MCF 10A (cell line): ENCODE data around the gene COLEC11. TPM values are rescaled to one million over a fixed set of nuclear protein-coding genes. Genes with fewer than 3 reads are reported as not detected.
A peak's percentile ranks its signal among the peaks of the same experiment; 100 is the strongest.

Experiments
- BruUV-seq: library from RNA; stranded (reverse); fragments of 400-500 nt; replicated peaks from 2 replicates; lab custom pipeline; 2021; lab: Mats Ljungman, UMichigan
- CTCF ChIA-PET: fragments of 300-600 bp; sonication (Branson Sonifier 250); formaldehyde crosslinking; extraction: SDS; loops from one replicate; lab custom pipeline; 2021; ENCODE audit warnings: antibody characterized with exemption, inconsistent platforms; lab: Yijun Ruan, JAX
- POLR2A ChIA-PET: fragments of 300-600, 350-650 bp; sonication (Branson Sonifier 250); formaldehyde crosslinking; extraction: SDS; loops from one replicate; lab custom pipeline; 2020; ENCODE audit warnings: antibody characterized with exemption, inconsistent platforms; lab: Yijun Ruan, JAX
- DNase-seq: peaks from one replicate; pipeline ENCODE4 v3.0.0-alpha.2; 2018; ENCODE audit not compliant: unreplicated experiment
- H3K27ac Mint-ChIP-seq: one replicate; pipeline ENCODE4 v1.8.0; 2022; ENCODE audit warnings: mild to moderate bottlenecking, low read depth, mixed read lengths; ENCODE audit not compliant: unreplicated experiment
- H3K27me3 Mint-ChIP-seq: one replicate; pipeline ENCODE4 v1.8.0; 2022; ENCODE audit warnings: mixed read lengths; ENCODE audit not compliant: insufficient read depth, unreplicated experiment
- H3K36me3 Mint-ChIP-seq: one replicate; pipeline ENCODE4 v1.8.0; 2022; ENCODE audit warnings: mild to moderate bottlenecking, moderate library complexity, mixed read lengths; ENCODE audit not compliant: insufficient read depth, unreplicated experiment
- H3K4me1 Mint-ChIP-seq: one replicate; pipeline ENCODE4 v1.8.0; 2022; ENCODE audit warnings: mixed read lengths; ENCODE audit not compliant: insufficient read depth, unreplicated experiment
- H3K4me3 Mint-ChIP-seq: one replicate; pipeline ENCODE4 v1.8.0; 2022; ENCODE audit warnings: mild to moderate bottlenecking, moderate library complexity, mixed read lengths; ENCODE audit not compliant: unreplicated experiment
- H3K9me3 Mint-ChIP-seq: one replicate; pipeline ENCODE4 v1.8.0; 2022; ENCODE audit warnings: mixed read lengths; ENCODE audit not compliant: unreplicated experiment
- CTCF ChIP-seq: fragments of 200-600 bp; IDR thresholded peaks from one replicate; pipeline ENCODE4 v1.8.0; 2022; ENCODE audit warnings: antibody characterized with exemption, mild to moderate bottlenecking; ENCODE audit not compliant: unreplicated experiment
- intact Hi-C: fragments of 100-400 bp; cut with micrococcal nuclease; formaldehyde crosslinking; loops from 2 replicates; pipeline ENCODE4 v1.14.1; 2022
- total RNA-seq: library from RNA; stranded (reverse); gene quantifications from 2 replicates; pipeline ENCODE4 v1.2.3, GENCODE V29; 2022

Gene COLEC11
- total RNA-seq, 1 experiment from 2014 or later = not detected

- no TSS peak for BruUV-seq
Observed at GRCh38 chr2:3578987-3579386, 15.9 kb upstream of the COLEC11 start.

GRCh38 chr2:3580449-3580848, 14.5 kb upstream of the COLEC11 start:
- ChIA-PET POLR2A (interaction anchor here (0.5 to 1.1 kb wide), 3 partner anchors 39 to 62 kb away, joined by 3 read pairs; no protein-coding TSS in a partner anchor), CTCF (interaction anchor here (0.5 to 1.5 kb wide), 2 partner anchors 62 to 72 kb away, joined by 3 read pairs; no protein-coding TSS in a partner anchor)
- intact Hi-C loops = no loop called here
- TF ChIP-seq CTCF = no peak
- H3K9me3 Mint-ChIP-seq = no peaks in the 10 kb centered on the region
- no peak overlapping the region for H3K4me3 Mint-ChIP-seq
- no peak for DNase-seq
- H3K4me1 Mint-ChIP-seq = peaks cover 34% of the 10 kb centered on the region
- peaks cover 89% of the 10 kb centered on the region for H3K36me3 Mint-ChIP-seq
- BruUV-seq = no TSS peak
- no peaks in the 10 kb centered on the region for H3K27me3 Mint-ChIP-seq
- no peak overlapping the region for H3K27ac Mint-ChIP-seq

More at GRCh38 chr2:3578987-3579386, 15.9 kb upstream of the COLEC11 start:
- ChIA-PET CTCF (interaction anchor here (0.6 to 1.9 kb wide), 6 partner anchors 14 to 73 kb away, joined by 3 to 22 read pairs (median 3); no protein-coding TSS in a partner anchor), POLR2A (interaction anchor here (0.6 to 1.9 kb wide), 9 partner anchors 22 to 877 kb away, joined by 3 to 12 read pairs (median 3); partner anchors contain the start of genes ADI1 and TRAPPC12)
- Mint-ChIP-seq H3K4me3 (peak overlapping the region; percentile 85), H3K9me3 (no peaks in the 10 kb centered on the region), H3K27me3 (no peaks in the 10 kb centered on the region), H3K36me3 (peaks cover 89% of the 10 kb centered on the region), H3K4me1 (peaks cover 34% of the 10 kb centered on the region), H3K27ac (peak overlapping the region; percentile 43)
- intact Hi-C loops = no loop called here
- no peak for TF ChIP-seq CTCF
- no peak for DNase-seq

- ChIA-PET CTCF (no interaction called here), POLR2A (interaction anchor here (1.1 kb wide), 1 partner anchor 39 kb away, joined by 3 read pairs; no protein-coding TSS in a partner anchor)
- Mint-ChIP-seq H3K27ac (no peak overlapping the region), H3K27me3 (no peaks in the 10 kb centered on the region), H3K36me3 (peaks cover 77% of the 10 kb centered on the region), H3K4me3 (no peak overlapping the region), H3K4me1 (peaks cover 34% of the 10 kb centered on the region), H3K9me3 (no peaks in the 10 kb centered on the region)
- DNase-seq = no peak
- no peak for TF ChIP-seq CTCF
- no TSS peak for BruUV-seq
- intact Hi-C loops = no loop called here
Observed at GRCh38 chr2:3581367-3582262, 13.3 kb upstream of the COLEC11 start.

- no peaks in the 10 kb centered on the region for H3K9me3 Mint-ChIP-seq
- peaks cover 12% of the 10 kb centered on the region for H3K4me1 Mint-ChIP-seq
- H3K27me3 Mint-ChIP-seq = no peaks in the 10 kb centered on the region
- TF ChIP-seq CTCF = no peak
- POLR2A ChIA-PET = interaction anchor here (0.7 to 1.1 kb wide), 2 partner anchors 8 to 37 kb away, joined by 3 to 5 read pairs; no protein-coding TSS in a partner anchor
- CTCF ChIA-PET = no interaction called here
- no peak overlapping the region for H3K4me3 Mint-ChIP-seq
- no peak overlapping the region for H3K27ac Mint-ChIP-seq
- intact Hi-C loops = no loop called here
- DNase-seq = no peak
- H3K36me3 Mint-ChIP-seq = peaks cover 53% of the 10 kb centered on the region
- BruUV-seq = no TSS peak
Observed at GRCh38 chr2:3584076-3584475, 10.8 kb upstream of the COLEC11 start.
